NCI-H146 (cell line): ENCODE data around the gene C2orf81.
"Not testable (repeated sequence)": the region's sequence is repeated elsewhere in the genome, so short reads cannot be mapped to it uniquely, and the experiment has no call there.

ENCODE experiments used
- DNase-seq: peaks from one replicate; lab custom pipeline; 2025; lab: John Stamatoyannopoulos, UW

Gene C2orf81

GRCh38 chr2:74421221-74421870 lies at the start of gene C2orf81, which contains the start of gene WDR54:
Gene C2orf81 (minus strand): TSS chr2:74421619. CDS start chr2:74421560, 59 bp downstream.
Gene WDR54 (plus strand): TSS chr2:74421730. CDS start chr2:74422154, 424 bp downstream.
- DNase-seq = peak; percentile 96

- DNase-seq = not testable (repeated sequence)
Measured at GRCh38 chr2:74470742-74471141, 49.3 kb upstream of the C2orf81 start.

GRCh38 chr2:74464406-74464805 lies 43.0 kb upstream of the C2orf81 start:
- peak; percentile 17 for DNase-seq

GRCh38 chr2:74462786-74463105 lies 41.3 kb upstream of the C2orf81 start:
- no peak for DNase-seq

GRCh38 chr2:74462054-74462785 lies 40.8 kb upstream of the C2orf81 start:
- no peak for DNase-seq

GRCh38 chr2:74461187-74462053 lies 40.0 kb upstream of the C2orf81 start:
- no peak for DNase-seq

- DNase-seq = not testable (repeated sequence)
Measured at GRCh38 chr2:74460187-74460586, 38.8 kb upstream of the C2orf81 start.

- DNase-seq = not testable (repeated sequence)
Measured at GRCh38 chr2:74459503-74460118, 38.2 kb upstream of the C2orf81 start.

- peak; percentile 22 for DNase-seq
Measured at GRCh38 chr2:74458938-74459363, 37.5 kb upstream of the C2orf81 start.

- DNase-seq = peak; percentile 100
Measured at GRCh38 chr2:74458132-74458937, 36.9 kb upstream of the C2orf81 start, which contains the start of gene WBP1. Gene WBP1 (plus strand): TSS chr2:74458438. CDS start chr2:74458603, 165 bp downstream.

- peak; percentile 91 for DNase-seq
Measured at GRCh38 chr2:74457549-74458131, 36.2 kb upstream of the C2orf81 start.

GRCh38 chr2:74457129-74457548 lies 35.7 kb upstream of the C2orf81 start:
- DNase-seq = no peak

GRCh38 chr2:74454654-74455511 lies 33.5 kb upstream of the C2orf81 start, which contains the start of gene INO80B:
Gene INO80B (plus strand): TSS chr2:74455087. CDS start chr2:74455117, 30 bp downstream.
- DNase-seq = peak; percentile 95

- no peak for DNase-seq
Measured at GRCh38 chr2:74450570-74451190, 29.3 kb upstream of the C2orf81 start.

GRCh38 chr2:74448771-74449170 lies 27.4 kb upstream of the C2orf81 start:
- DNase-seq = no peak

GRCh38 chr2:74447230-74447999 lies 26.0 kb upstream of the C2orf81 start:
- DNase-seq = no peak

GRCh38 chr2:74444498-74445318 lies 23.3 kb upstream of the C2orf81 start:
- DNase-seq = peak; percentile 27
